H1 (cell line): ENCODE results near the gene CARM1. TPM values are rescaled to one million over a fixed set of nuclear protein-coding genes. Genes with fewer than 3 reads are reported as not detected.
A peak's percentile ranks its signal among the peaks of the same experiment; 100 is the strongest.

Experiments
- CTCF ChIA-PET: fragments of 300-600 bp; sonication (Branson Sonifier 250); formaldehyde crosslinking; loops from one replicate; lab custom pipeline; 2021; ENCODE audit not compliant: partially characterized antibody; lab: Charles Lee
- POLR2A ChIA-PET: fragments of 300-600 bp; sonication (Branson Sonifier 250); formaldehyde crosslinking; loops from one replicate; lab custom pipeline; 2021; ENCODE audit warnings: inconsistent platforms; ENCODE audit not compliant: partially characterized antibody; lab: Charles Lee
- DNase-seq, 2 experiments: peaks; one replicate each; pipeline versions ENCODE4 v3.0.0 to v3.0.0-alpha.2; 2010 to 2022; ENCODE audit warnings: low spot score in 2 of 2, low read depth in 1 of 2, mixed read lengths in 1 of 2
- FAIRE-seq: peaks from 2 replicates; lab custom pipeline; 2011; peaks lifted over from hg19 to GRCh38; lab: Jason Lieb, UNC
- H2AFZ ChIP-seq: 2 replicates; pipeline ENCODE4 v1.8.1; 2012; ENCODE audit warnings: low read length, inconsistent platforms
- H2AK5ac ChIP-seq: 2 replicates; pipeline ENCODE4 v1.6.1; 2013; ENCODE audit warnings: low read depth, low read length
- H2BK120ac ChIP-seq: replicated peaks from 2 replicates; pipeline ENCODE3; 2013; ENCODE audit warnings: low read depth, low read length, inconsistent platforms
- H2BK12ac ChIP-seq: 2 replicates; pipeline ENCODE4 v1.6.1; 2013; ENCODE audit warnings: low read depth, low read length
- H2BK15ac ChIP-seq: 2 replicates; pipeline ENCODE4 v1.6.1; 2013; ENCODE audit warnings: low read length
- H2BK20ac ChIP-seq: 2 replicates; pipeline ENCODE4 v1.6.1; 2013; ENCODE audit warnings: low read length
- H2BK5ac ChIP-seq: 2 replicates; pipeline ENCODE4 v1.6.1; 2013; ENCODE audit warnings: low read depth, low read length
- H3K14ac ChIP-seq: 2 replicates; pipeline ENCODE4 v1.6.1; 2013; ENCODE audit warnings: inconsistent platforms; ENCODE audit not compliant: insufficient read length
- H3K18ac ChIP-seq: 2 replicates; pipeline ENCODE4 v1.6.1; 2013; ENCODE audit warnings: low read length; ENCODE audit errors: extremely low read depth
- H3K23ac ChIP-seq: 2 replicates; pipeline ENCODE4 v1.6.1; 2013; ENCODE audit warnings: inconsistent platforms; ENCODE audit not compliant: insufficient read length
- H3K23me2 ChIP-seq: 2 replicates; pipeline ENCODE4 v1.6.1; 2013; ENCODE audit warnings: low read depth, low read length
- H3K27ac ChIP-seq: 2 replicates; pipeline ENCODE4 v1.6.1; 2011; ENCODE audit warnings: low read depth, low read length, inconsistent platforms
- H3K27me3 ChIP-seq, 4 experiments: replicated peaks in 1 of 4; 1 replicate in 1 of 4; 2 replicates in 3 of 4; pipeline versions ENCODE4 v1.6.1 to v1.8.1; 2011 to 2013; ENCODE audit warnings: low read length in 3 of 4, mild to moderate bottlenecking in 3 of 4, inconsistent platforms in 2 of 4, mixed read lengths in 2 of 4, moderate library complexity in 1 of 4; ENCODE audit not compliant: control insufficient read depth in 3 of 4, insufficient read depth in 3 of 4; ENCODE audit errors: extremely low read depth in 1 of 4
- H3K36me3 ChIP-seq, 4 experiments: 2 replicates each; pipeline versions ENCODE4 v1.6.1 to v1.8.1; 2011 to 2013; ENCODE audit warnings: mild to moderate bottlenecking in 4 of 4, low read length in 3 of 4, moderate library complexity in 2 of 4, control low read depth in 1 of 4, inconsistent platforms in 1 of 4; ENCODE audit not compliant: insufficient read depth in 4 of 4, control insufficient read depth in 2 of 4
- H3K4ac ChIP-seq: replicated peaks from 2 replicates; pipeline ENCODE3; 2013; ENCODE audit warnings: low read length, low read depth, mixed read lengths, inconsistent platforms; ENCODE audit not compliant: insufficient read length
- H3K4me1 ChIP-seq, 4 experiments: replicated peaks in 1 of 4; 1 replicate in 1 of 4; 2 replicates in 3 of 4; pipeline versions ENCODE4 v1.6.1 to v1.8.1; 2011 to 2013; ENCODE audit warnings: low read length in 3 of 4, inconsistent platforms in 2 of 4, mixed read lengths in 1 of 4; ENCODE audit not compliant: insufficient read depth in 4 of 4, control insufficient read depth in 3 of 4
- H3K4me2 ChIP-seq, 2 experiments: 2 replicates each; pipeline versions ENCODE4 v1.6.1 to v1.8.1; 2011 to 2013; ENCODE audit warnings: low read depth in 2 of 2, low read length in 2 of 2, control low read depth in 1 of 2, inconsistent platforms in 1 of 2, mild to moderate bottlenecking in 1 of 2; ENCODE audit not compliant: insufficient read depth in 1 of 2
- H3K4me3 ChIP-seq, 4 experiments: fragments of 200-600, 300-600 bp in 1 of 4; sonication (generic), shearing (Covaris generic), sonication (Bioruptor Twin) in 1 of 4; 2 replicates each; pipeline versions ENCODE4 v1.5.1 to v1.8.1; 2011 to 2016; ENCODE audit warnings: low read length in 4 of 4, low read depth in 3 of 4, control low read depth in 2 of 4, inconsistent platforms in 2 of 4, mild to moderate bottlenecking in 2 of 4, mixed read lengths in 1 of 4, moderate library complexity in 1 of 4; ENCODE audit not compliant: insufficient read depth in 2 of 4; ENCODE audit errors: extremely low read depth in 1 of 4
- H3K56ac ChIP-seq: replicated peaks from 2 replicates; pipeline ENCODE3; 2013; ENCODE audit warnings: low read depth, mild to moderate bottlenecking, mixed read lengths, low read length, inconsistent platforms; ENCODE audit not compliant: insufficient read length
- H3K79me1 ChIP-seq: 2 replicates; pipeline ENCODE4 v1.6.1; 2013; ENCODE audit warnings: low read depth, low read length, control low read depth
- H3K79me2 ChIP-seq, 2 experiments: 2 replicates each; pipeline versions ENCODE4 v1.6.1 to v1.8.1; 2012 to 2013; ENCODE audit warnings: low read length in 2 of 2, mild to moderate bottlenecking in 2 of 2, inconsistent platforms in 1 of 2; ENCODE audit not compliant: insufficient read depth in 2 of 2, control insufficient read depth in 1 of 2
- H3K9ac ChIP-seq, 4 experiments: replicated peaks in 1 of 4; 1 replicate in 1 of 4; 2 replicates in 3 of 4; pipeline versions ENCODE4 v1.6.1 to v1.8.1; 2011 to 2013; ENCODE audit warnings: low read depth in 3 of 4, low read length in 3 of 4, control low read depth in 2 of 4, mild to moderate bottlenecking in 2 of 4, moderate library complexity in 2 of 4, inconsistent platforms in 1 of 4; ENCODE audit errors: extremely low read depth in 1 of 4
- H3K9me3 ChIP-seq, 2 experiments: 2 replicates each; pipeline versions ENCODE4 v1.6.1 to v1.8.1; 2012 to 2013; ENCODE audit warnings: mild to moderate bottlenecking in 2 of 2, moderate library complexity in 2 of 2, control low read depth in 1 of 2, inconsistent platforms in 1 of 2, low read depth in 1 of 2, low read length in 1 of 2, mixed read lengths in 1 of 2; ENCODE audit not compliant: insufficient read depth in 2 of 2
- H4K20me1 ChIP-seq, 2 experiments: replicated peaks in 1 of 2; 2 replicates each; pipeline versions ENCODE3 to v1.8.1; 2011 to 2013; ENCODE audit warnings: inconsistent platforms in 2 of 2, low read length in 2 of 2, mild to moderate bottlenecking in 1 of 2; ENCODE audit not compliant: insufficient read depth in 2 of 2, control insufficient read depth in 1 of 2
- H4K5ac ChIP-seq: 2 replicates; pipeline ENCODE4 v1.6.1; 2013; ENCODE audit warnings: low read length, low read depth, mixed read lengths, inconsistent platforms; ENCODE audit not compliant: insufficient read length
- H4K8ac ChIP-seq: 2 replicates; pipeline ENCODE4 v1.8.0; 2013; ENCODE audit warnings: mild to moderate bottlenecking, moderate library complexity, low read length, inconsistent platforms; ENCODE audit not compliant: insufficient read depth; ENCODE audit errors: extremely low read depth
- H4K91ac ChIP-seq: replicated peaks from 2 replicates; pipeline ENCODE3; 2013; ENCODE audit warnings: low read length, mixed read lengths, inconsistent platforms; ENCODE audit not compliant: insufficient read length
- POLR2AphosphoS5 ChIP-seq: IDR thresholded peaks from 2 replicates; pipeline ENCODE4 v1.6.1; 2011; ENCODE audit warnings: low read depth, low read length
- SIRT6 ChIP-seq: IDR thresholded peaks from one replicate; pipeline ENCODE4 v1.7.1; 2012; ENCODE audit warnings: low read length, inconsistent platforms
- WGBS, 2 experiments: shearing (Covaris generic) in 1 of 2; methylation state at CpG; one replicate each; pipeline versions ENCODE4 v1.1.6 to v1.1.7; 2013 to 2015; ENCODE audit warnings: low lambda C conversion rate in 2 of 2, mixed read lengths in 2 of 2, inconsistent platforms in 1 of 2, low coverage in 1 of 2, missing lambda C conversion rate in 1 of 2; ENCODE audit not compliant: insufficient replicate concordance in 2 of 2, insufficient coverage in 1 of 2, insufficient read length in 1 of 2; ENCODE audit errors: extremely low coverage in 1 of 2, missing lambda C conversion rate in 1 of 2; 5-methylcytosine and 5-hydroxymethylcytosine counted together
- polyA plus RNA-seq, 7 experiments: library from polyadenylated mRNA; depleted of rRNA in 3 of 7; stranded (reverse) in 5 of 7; unstranded in 2 of 7; fragments of >200 nt in 5 of 7; fragments of 200-250 nt in 2 of 7; gene quantifications; 1 replicate in 5 of 7; 2 replicates in 1 of 7; 4 replicates in 1 of 7; pipeline versions ENCODE4 v1.2.1 to v1.2.3, GENCODE V29; 2011 to 2013; ENCODE audit warnings: missing spikeins in 2 of 7, mixed read lengths in 2 of 7
- total RNA-seq: library from RNA; stranded (reverse); fragmentation: NEBNext Ultra II Directional; extraction: Animal tissue kit (Norgen Biotek cat#: 25700); gene quantifications from 2 replicates; pipeline ENCODE4 v1.2.1, GENCODE V29; 2021

Gene CARM1
- total and polyA plus RNA-seq, 2 of the 8 experiments (the other 6 are each of a cell fraction or from before 2014, with no cell fraction given), result 134 to 164 TPM

DNA sequence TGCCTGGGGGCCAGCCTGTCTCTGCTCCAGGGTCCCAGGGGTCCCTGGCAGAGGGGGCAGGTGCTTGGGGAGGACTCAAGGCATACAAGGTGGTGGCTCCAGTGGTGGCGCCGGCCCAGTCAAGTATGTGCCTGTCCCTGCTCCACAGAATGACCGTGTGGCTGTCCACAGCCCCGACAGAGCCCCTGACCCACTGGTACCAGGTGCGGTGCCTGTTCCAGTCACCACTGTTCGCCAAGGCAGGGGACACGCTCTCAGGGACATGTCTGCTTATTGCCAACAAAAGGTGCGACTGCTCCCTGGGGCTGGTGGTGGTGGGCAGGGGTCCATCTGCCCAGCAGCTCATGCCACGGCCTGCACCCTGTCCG lies 48.9 kb downstream of the CARM1 start:
- H4K8ac ChIP-seq, result peak overlapping the region; percentile 51
- ChIA-PET POLR2A (interaction anchor here (1.0 kb wide), 1 partner anchor 22 kb away, joined by 3 read pairs; no protein-coding TSS in a partner anchor), CTCF (no interaction called here)
- peak; percentile 30; the same call in 1 of the 2 replicates for TF ChIP-seq POLR2AphosphoS5
- no peak for TF ChIP-seq SIRT6
- peaks cover 5 to 51% (median 28%) of the 10 kb centered on the region in 4 experiments; a peak in 7 of 8 replicates for H3K36me3 ChIP-seq
- no peak overlapping the region for H2BK15ac ChIP-seq
- H3K79me1 ChIP-seq, result no peaks in the 10 kb centered on the region; the same call in 1 of the 2 replicates
- WGBS, 2 experiments, result 93% methylated on average over 9 of the region's 10 CpGs; no CpG with 5 or more reads in 1 of the 2 experiments
- H3K4me1 ChIP-seq, result no peaks in the 10 kb centered on the region
- H3K9ac ChIP-seq, result no peak overlapping the region
- H3K4me2 ChIP-seq, result no peak overlapping the region
- H3K14ac ChIP-seq, result no peak overlapping the region
- no peak for DNase-seq
- no peak overlapping the region for H2BK120ac ChIP-seq
- no peaks in the 10 kb centered on the region for H3K27me3 ChIP-seq
- no peak overlapping the region for H3K23ac ChIP-seq
- H3K56ac ChIP-seq, result no peak overlapping the region
- H2BK5ac ChIP-seq, result no peak overlapping the region
- H3K4me3 ChIP-seq, result no peak overlapping the region
- H2BK12ac ChIP-seq, result no peak overlapping the region
- H2AK5ac ChIP-seq, result no peak overlapping the region
- H3K27ac ChIP-seq, result no peak overlapping the region
- peaks cover 3 to 13% of the 10 kb centered on the region in 2 experiments for H4K20me1 ChIP-seq
- no peaks in the 10 kb centered on the region for H3K9me3 ChIP-seq
- no peak for FAIRE-seq
- no peak overlapping the region for H4K5ac ChIP-seq
- no peak overlapping the region for H4K91ac ChIP-seq
- no peak overlapping the region for H3K18ac ChIP-seq
- no peaks in the 10 kb centered on the region for H3K23me2 ChIP-seq
- no peak overlapping the region for H2AFZ ChIP-seq
- H3K4ac ChIP-seq, result no peak overlapping the region
- no peak overlapping the region for H2BK20ac ChIP-seq
- H3K79me2 ChIP-seq, result no peaks in the 10 kb centered on the region
